PFSK-1 (cell line): ENCODE results near the gene ITGA8.

Experiments used
- FOXP2 ChIP-seq: optimal IDR thresholded peaks from 2 replicates; pipeline ENCODE3; 2011; ENCODE audit warnings: borderline replicate concordance, control low read depth, inconsistent platforms; ENCODE audit not compliant: insufficient read depth; ENCODE audit errors: extremely low read length, extremely low read depth
- POLR2AphosphoS5 ChIP-seq: IDR thresholded peaks from 2 replicates; pipeline ENCODE4 v1.6.1; 2012; ENCODE audit warnings: low read depth, mild to moderate bottlenecking, control low read depth, low read length, moderate library complexity
- SIN3A ChIP-seq: IDR thresholded peaks from 2 replicates; pipeline ENCODE4 v1.6.1; 2012; ENCODE audit warnings: mild to moderate bottlenecking, low read length, moderate library complexity, borderline replicate concordance; ENCODE audit not compliant: insufficient read depth
- TAF1 ChIP-seq: IDR thresholded peaks from 2 replicates; pipeline ENCODE4 v1.6.1; 2012; ENCODE audit warnings: low read length, control low read depth, borderline replicate concordance; ENCODE audit not compliant: insufficient read depth
- TF ChIP-seq, protein P1 (sequence below), 2 experiments: IDR thresholded peaks; 2 replicates each; pipeline versions ENCODE4 v1.6.1 to v1.8.0; 2011 to 2012; ENCODE audit warnings: low read depth in 2 of 2, low read length in 2 of 2, control low read depth in 1 of 2, inconsistent platforms in 1 of 2, mild to moderate bottlenecking in 1 of 2, moderate library complexity in 1 of 2; ENCODE audit not compliant: insufficient read depth in 1 of 2

Gene ITGA8

DNA sequence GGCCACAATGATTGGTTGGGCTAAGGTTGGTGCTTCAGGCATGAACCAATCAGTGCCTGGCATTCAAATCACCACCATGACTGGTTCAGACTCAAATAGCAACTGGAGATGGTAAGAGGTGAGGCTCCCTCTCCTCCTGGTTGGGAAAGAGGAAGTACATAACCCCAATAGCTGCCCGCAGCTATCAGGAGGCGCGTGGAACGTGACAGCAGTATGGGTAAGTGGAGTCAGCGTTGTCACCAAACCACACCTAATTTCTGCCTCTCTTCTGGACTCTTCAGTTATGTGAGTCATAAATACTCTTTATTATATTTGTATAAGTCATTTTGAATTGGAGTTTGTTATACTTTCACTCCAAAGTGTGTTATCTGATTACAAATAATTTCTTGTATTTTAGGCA lies 17.9 kb upstream of the ITGA8 start:
- TF ChIP-seq FOXP2 (no peak), TAF1 (no peak)

DNA sequence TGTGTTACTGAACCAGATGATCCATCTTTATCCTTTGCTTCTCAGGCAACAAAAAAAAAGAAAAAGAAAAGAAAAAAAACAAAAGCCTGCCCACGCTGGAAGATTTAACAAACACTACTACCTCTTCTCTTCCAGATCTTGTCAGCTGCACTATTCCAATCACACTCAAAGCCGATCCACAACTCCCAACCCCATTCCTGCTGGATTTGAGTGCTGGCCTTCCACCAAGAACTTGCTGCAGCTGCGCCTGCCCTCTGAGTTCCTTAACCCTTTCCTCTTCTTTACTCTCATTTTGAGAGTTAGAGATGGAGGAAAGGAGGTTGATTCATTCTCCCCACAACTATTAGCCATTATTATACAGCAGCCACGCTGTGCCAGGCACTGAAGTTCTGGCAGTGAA lies 16.0 kb upstream of the ITGA8 start:
- TF ChIP-seq, protein P1, sequence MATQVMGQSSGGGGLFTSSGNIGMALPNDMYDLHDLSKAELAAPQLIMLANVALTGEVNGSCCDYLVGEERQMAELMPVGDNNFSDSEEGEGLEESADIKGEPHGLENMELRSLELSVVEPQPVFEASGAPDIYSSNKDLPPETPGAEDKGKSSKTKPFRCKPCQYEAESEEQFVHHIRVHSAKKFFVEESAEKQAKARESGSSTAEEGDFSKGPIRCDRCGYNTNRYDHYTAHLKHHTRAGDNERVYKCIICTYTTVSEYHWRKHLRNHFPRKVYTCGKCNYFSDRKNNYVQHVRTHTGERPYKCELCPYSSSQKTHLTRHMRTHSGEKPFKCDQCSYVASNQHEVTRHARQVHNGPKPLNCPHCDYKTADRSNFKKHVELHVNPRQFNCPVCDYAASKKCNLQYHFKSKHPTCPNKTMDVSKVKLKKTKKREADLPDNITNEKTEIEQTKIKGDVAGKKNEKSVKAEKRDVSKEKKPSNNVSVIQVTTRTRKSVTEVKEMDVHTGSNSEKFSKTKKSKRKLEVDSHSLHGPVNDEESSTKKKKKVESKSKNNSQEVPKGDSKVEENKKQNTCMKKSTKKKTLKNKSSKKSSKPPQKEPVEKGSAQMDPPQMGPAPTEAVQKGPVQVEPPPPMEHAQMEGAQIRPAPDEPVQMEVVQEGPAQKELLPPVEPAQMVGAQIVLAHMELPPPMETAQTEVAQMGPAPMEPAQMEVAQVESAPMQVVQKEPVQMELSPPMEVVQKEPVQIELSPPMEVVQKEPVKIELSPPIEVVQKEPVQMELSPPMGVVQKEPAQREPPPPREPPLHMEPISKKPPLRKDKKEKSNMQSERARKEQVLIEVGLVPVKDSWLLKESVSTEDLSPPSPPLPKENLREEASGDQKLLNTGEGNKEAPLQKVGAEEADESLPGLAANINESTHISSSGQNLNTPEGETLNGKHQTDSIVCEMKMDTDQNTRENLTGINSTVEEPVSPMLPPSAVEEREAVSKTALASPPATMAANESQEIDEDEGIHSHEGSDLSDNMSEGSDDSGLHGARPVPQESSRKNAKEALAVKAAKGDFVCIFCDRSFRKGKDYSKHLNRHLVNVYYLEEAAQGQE (IDR thresholded peaks at IDR 0.05; ENCODE audit: insufficient read depth in 1 of 2, low read depth in 2 of 2, low read length in 2 of 2), result no peak
- no peak for TF ChIP-seq FOXP2
- no peak for TF ChIP-seq TAF1
- no peak for TF ChIP-seq SIN3A
- no peak for TF ChIP-seq POLR2AphosphoS5

DNA sequence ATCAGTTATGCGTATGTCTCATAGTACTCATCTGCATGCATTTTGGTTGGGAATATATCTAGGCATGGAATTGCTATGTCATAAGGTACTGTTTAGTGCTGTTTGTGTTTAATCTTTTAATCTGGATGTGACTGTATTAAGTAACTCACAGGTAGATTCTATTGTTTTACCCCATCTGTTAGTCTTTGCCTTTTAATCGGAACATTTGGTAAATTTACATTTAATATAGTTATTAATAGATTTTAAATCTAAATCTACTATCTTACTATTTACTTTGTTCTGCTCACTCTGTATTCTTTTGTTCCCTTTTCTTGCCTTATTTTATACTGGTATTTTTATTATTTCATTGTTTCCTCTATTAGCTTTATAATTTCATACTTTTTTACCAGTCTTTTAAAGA lies 10.6 kb upstream of the ITGA8 start:
- TF ChIP-seq, protein P1 (IDR thresholded peaks at IDR 0.05; ENCODE audit: insufficient read depth in 1 of 2, low read depth in 2 of 2, low read length in 2 of 2), result no peak
- no peak for TF ChIP-seq SIN3A

DNA sequence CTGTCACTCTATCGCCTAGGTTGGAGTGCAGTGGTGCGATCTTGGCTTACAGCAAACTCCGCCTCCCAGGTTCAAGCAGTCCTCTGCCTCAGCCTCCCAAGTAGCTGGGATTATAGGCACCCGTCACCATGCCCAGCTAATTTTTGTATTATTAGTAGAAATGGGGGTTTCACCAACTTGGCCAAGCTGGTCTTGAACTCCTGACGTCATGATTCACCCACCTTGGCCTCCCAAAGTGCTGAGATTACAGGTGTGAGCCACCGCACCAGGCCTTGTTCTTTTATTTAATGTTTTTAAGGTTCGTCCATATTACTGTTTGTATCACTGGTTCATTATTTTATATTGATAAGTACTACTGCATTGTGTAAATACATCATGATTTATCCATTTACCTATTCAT lies 10.2 kb upstream of the ITGA8 start:
- TF ChIP-seq SIN3A (no peak), TAF1 (no peak), POLR2AphosphoS5 (no peak), FOXP2 (no peak)
- TF ChIP-seq, protein P1 (IDR thresholded peaks at IDR 0.05; ENCODE audit: insufficient read depth in 1 of 2, low read depth in 2 of 2, low read length in 2 of 2), result no peak

DNA sequence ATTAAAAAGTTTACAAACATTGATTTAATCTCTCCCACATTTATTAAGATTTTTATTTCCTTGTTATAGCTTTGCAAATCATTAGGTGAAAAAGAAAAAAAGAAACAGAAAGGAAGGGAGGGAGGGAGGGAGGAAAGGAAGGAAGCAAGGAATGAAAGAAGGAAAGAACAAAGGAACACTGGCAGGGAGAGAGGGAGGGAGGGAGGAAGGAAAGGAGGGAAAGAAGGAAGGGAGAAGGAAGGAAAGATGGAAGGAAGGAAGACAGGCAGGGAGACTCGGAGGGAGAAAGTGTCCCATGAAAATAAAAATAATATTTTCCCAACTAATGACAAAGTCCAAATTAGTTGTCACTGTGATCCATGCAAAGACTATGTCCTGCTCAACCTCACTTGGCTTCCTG lies 6.3 kb upstream of the ITGA8 start:
- TF ChIP-seq TAF1, result no peak
- no peak for TF ChIP-seq POLR2AphosphoS5

DNA sequence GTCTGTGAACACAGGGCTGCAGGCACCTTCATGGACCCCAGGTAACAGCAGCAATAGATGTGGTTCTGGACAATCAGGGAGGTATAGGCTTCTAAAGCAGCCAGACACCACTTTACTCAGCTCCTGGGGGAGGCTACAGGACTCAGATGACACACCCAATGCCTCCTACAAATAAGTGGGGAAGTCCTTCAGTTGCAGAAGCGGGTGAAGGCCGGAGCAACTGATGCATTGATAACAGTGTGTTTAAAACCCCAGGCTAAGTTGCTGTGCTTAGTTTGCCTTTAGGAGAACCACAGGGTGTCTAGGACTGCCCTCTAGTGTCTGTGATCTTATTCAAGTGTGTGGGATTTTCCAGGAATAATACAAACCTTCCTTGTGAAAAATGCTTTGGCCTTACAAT lies 5.9 kb upstream of the ITGA8 start:
- TF ChIP-seq SIN3A, result no peak
- TF ChIP-seq FOXP2, result no peak
- TF ChIP-seq, protein P1 (IDR thresholded peaks at IDR 0.05; ENCODE audit: insufficient read depth in 1 of 2, low read depth in 2 of 2, low read length in 2 of 2), result no peak
- TF ChIP-seq POLR2AphosphoS5, result no peak
- no peak for TF ChIP-seq TAF1
